Rectal smooth muscle tissue (tissue), 1 donor: ENCODE data around the gene ZBTB7C.

Experiments
- H3K27ac ChIP-seq: one replicate; pipeline ENCODE4 v1.7.0; 2013; ENCODE audit warnings: low read depth, low read length, inconsistent platforms
- H3K27me3 ChIP-seq: one replicate; pipeline ENCODE4 v1.7.0; 2013; ENCODE audit warnings: low read length; ENCODE audit not compliant: control insufficient read depth, insufficient read depth
- H3K36me3 ChIP-seq: one replicate; pipeline ENCODE4 v1.7.0; 2013; ENCODE audit warnings: low read length; ENCODE audit not compliant: control insufficient read depth, insufficient read depth
- H3K4me1 ChIP-seq: one replicate; pipeline ENCODE4 v1.7.0; 2013; ENCODE audit warnings: low read length; ENCODE audit not compliant: control insufficient read depth, insufficient read depth
- H3K4me3 ChIP-seq: one replicate; pipeline ENCODE4 v1.7.0; 2013; ENCODE audit warnings: low read length
- H3K9ac ChIP-seq: one replicate; pipeline ENCODE4 v1.7.0; 2013; ENCODE audit warnings: low read length

The ZBTB7C gene

DNA sequence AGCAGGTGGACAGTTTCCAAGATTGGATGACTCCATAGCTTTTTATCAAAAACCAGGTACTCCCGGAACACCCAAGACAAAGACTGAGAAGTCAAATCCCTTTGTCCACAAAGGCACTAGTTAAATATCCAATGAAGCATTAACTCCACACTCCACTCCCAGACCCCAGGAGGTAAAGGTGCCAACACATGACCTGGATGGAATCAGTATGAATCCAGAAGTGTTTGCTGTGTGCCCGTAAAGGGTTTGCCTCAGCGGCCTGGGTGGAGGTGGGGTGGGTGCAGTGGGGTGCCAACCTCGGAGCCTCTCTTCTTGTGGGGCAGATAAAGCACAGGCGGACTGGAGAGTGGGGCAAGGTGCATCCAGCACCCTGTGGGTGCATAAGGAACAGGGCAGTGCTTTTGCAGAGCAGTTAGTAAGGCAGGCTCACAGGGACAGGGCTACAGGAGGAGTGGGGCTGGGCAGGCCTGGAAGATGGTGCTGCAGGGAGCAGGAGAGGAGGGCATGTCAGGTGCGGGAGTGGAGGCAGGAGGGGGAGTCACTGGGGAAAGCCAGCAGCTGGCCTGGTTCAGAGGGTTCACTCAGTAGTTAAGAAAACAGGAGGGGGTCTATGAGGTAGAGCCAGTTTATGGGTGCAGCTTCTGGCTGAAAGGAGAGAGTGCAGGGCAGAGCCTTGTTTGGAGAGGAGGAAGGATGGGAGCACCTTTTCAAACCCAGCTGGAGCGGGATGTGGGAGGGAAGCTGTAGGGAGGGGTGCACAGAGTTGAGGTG, 270.3 kb downstream of the ZBTB7C start:
- Histone ChIP-seq H3K27ac (no peak overlapping the region), H3K36me3 (no peaks in the 10 kb centered on the region), H3K4me3 (no peak overlapping the region), H3K4me1 (no peaks in the 10 kb centered on the region), H3K9ac (no peak overlapping the region), H3K27me3 (peaks cover 5% of the 10 kb centered on the region)

DNA sequence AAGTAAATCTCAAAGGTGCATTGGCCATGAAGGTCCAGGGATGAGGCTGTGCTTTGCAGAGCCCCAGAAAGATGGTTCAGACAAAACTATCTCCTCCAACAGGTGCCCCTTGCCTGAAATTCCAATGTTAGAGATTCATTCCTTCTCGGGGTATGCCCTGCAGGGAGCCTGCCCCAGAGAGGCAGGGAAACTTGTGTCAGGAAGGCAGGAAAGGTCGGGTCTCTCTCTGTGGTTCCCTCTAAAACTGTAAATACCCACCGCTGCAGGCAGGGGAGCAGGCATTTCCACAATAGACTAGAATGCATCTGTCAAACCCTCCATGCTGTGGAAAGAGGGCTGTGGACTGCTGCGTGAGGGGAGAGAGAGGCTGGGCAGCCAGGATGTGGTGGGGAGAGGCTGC, 271.0 kb downstream of the ZBTB7C start:
- Histone ChIP-seq H3K4me3 (no peak overlapping the region), H3K27me3 (peaks cover 5% of the 10 kb centered on the region), H3K4me1 (no peaks in the 10 kb centered on the region), H3K27ac (no peak overlapping the region), H3K9ac (no peak overlapping the region), H3K36me3 (no peaks in the 10 kb centered on the region)

DNA sequence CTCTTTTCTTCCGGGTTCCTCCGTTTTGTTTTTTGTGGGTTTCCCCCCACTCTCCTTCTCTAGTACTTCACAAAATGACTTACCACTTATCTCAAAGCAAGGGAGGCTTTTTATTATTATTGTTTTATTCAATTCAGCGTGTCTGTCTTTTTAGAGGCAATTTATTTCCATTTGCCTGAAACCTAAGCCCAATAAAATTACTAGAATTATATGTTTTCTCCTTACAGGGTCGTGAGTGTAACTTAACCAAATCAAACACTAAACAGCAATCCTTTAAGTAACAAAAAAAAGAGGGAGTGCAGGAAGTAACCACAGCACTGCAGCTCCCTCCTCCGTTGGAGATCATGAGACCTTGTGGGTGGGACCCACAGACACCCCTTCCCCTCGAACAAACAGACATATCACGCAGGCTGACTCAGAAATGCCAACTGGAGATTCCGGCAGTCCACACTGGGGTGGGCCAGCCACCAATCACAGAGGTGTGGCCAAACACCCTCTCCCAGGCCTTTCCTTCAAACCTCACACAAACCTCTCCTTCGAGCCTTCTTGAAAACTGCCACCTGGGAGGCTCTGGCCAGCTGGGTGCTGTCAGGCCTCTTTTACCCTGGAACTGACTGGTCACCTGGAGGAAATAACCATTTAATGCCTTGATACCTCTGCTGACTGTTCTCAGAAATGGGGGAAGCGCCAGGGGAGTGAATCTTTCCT, 271.7 kb downstream of the ZBTB7C start:
- no peak overlapping the region for H3K27ac ChIP-seq
- peak overlapping the region; percentile 10 for H3K9ac ChIP-seq

DNA sequence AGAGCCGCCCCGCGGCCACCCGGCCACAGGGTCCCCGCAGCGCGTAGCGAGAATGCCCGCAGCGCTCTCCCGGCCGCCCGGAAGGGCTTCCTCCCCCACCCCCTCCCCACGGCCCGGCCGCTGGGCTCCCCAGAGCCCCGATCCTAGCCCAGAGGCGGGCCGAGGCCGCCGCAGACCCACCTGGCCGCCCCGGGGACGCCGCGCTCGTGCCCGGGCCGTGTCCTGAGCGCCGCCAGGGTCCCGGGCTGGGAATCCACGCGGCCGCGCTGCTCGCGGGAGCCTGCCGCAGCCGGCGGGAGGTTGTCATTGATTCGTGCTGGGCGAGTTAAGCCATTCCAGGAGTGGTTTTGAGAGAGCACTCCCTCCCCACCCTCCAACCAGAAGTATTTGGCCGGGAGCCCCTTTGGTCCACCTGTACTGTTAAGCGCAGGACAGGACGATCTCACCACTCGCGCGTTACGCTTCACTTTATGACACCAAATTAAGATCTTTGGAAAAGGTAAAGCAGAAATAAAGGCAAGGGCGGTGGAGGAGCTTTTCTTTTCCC, 272.3 kb downstream of the ZBTB7C start:
- no peaks in the 10 kb centered on the region for H3K4me1 ChIP-seq
- no peak overlapping the region for H3K9ac ChIP-seq
- H3K36me3 ChIP-seq: no peaks in the 10 kb centered on the region
- H3K27ac ChIP-seq: no peak overlapping the region
- peak overlapping the region; percentile 77 for H3K4me3 ChIP-seq
- H3K27me3 ChIP-seq: peaks cover 3% of the 10 kb centered on the region

More for the DNA sequence above, 271.7 kb downstream of the ZBTB7C start:
- peak overlapping the region; percentile 77 for H3K4me3 ChIP-seq
- no peaks in the 10 kb centered on the region for H3K4me1 ChIP-seq
- H3K36me3 ChIP-seq: no peaks in the 10 kb centered on the region
- peaks cover 3% of the 10 kb centered on the region for H3K27me3 ChIP-seq

DNA sequence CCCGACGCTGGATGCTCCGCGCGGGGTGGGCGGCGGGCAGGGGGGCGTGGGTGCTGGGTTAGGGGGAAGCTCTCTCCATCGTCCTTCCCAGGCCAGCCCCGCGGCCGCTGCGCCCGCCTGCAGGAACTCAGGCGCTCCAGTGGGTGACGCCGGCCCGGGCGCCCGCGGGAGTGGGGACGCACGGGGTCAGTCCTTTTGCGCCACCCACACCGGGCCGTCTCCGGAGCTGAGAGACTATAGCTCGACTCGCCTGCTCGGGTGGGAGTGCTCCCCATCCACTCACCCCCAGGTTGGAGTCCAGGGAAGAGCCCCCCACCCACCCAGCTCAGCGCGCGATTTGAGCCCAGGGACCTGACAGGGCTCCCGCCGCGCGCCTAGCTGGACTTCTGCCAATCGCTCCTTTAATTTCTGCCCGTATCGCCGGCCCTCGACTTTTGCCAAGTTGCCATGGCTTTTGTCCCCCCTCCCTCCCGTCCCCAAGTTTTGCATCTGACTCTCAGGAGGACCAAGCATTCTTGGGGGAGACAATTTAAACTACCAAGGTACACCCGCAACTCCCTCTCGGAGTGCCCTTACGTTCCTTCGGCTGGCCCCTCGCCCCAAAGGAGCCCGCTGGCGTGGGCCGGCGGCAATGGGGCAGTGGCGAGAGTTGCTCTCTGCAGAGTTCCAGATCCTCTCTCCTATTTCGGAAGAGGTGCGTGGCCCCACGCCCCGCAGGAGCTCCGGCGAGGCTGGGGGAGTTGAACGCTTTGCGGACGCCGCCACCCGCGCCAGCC, 272.9 kb downstream of the ZBTB7C start:
- Histone ChIP-seq H3K9ac (no peak overlapping the region), H3K27me3 (peaks cover 3% of the 10 kb centered on the region), H3K27ac (no peak overlapping the region), H3K36me3 (no peaks in the 10 kb centered on the region), H3K4me3 (peak overlapping the region; percentile 77), H3K4me1 (no peaks in the 10 kb centered on the region)

DNA sequence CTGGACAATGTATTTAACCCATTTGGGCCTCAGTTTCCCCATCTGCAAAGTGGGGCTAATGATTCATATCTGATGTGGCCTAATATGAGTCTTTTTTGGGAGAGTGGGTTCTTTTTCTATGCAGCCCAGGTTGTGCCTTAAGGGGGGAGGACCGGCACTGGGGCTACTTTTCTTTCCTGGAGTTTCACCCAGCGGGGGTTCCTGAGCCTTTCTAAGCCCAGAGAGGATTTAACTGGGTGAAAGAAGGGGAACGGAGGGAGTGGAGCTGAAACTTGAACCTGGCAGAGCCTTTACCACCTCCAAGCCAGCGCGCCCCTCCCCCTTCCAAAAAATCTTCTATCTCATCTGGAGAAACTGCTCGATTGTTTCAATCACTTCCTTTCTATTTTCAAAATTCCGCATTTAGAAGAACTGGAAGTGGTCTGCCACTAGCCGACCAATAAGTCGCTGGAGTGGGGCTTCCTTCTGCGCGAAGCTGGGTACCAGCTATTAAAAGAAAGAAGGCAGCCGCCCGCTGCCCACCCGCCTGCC, 273.7 kb downstream of the ZBTB7C start:
- Histone ChIP-seq H3K36me3 (no peaks in the 10 kb centered on the region), H3K27me3 (peaks cover 3% of the 10 kb centered on the region), H3K4me1 (no peaks in the 10 kb centered on the region), H3K4me3 (peak overlapping the region; percentile 77), H3K27ac (no peak overlapping the region), H3K9ac (no peak overlapping the region)

DNA sequence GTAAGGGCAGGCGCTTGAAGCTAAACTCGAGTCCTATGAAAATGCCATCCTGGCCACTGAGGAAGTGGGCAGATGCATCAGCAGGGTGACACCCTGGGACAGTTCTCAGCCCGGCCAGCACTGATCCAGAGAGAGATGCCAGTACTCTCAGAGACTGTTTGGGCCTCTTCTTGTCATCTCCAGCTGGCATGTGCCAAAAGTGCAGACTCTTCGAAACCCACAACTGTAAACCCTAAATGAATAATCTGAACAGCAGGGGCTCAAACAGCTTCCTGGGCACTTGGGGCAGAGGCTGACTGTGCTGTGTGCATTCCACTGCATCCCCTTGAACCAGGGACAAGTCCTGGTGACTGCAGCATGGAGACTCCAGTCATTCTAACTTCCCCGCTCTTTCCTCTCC, 274.6 kb downstream of the ZBTB7C start:
- H3K4me1 ChIP-seq: no peaks in the 10 kb centered on the region

DNA sequence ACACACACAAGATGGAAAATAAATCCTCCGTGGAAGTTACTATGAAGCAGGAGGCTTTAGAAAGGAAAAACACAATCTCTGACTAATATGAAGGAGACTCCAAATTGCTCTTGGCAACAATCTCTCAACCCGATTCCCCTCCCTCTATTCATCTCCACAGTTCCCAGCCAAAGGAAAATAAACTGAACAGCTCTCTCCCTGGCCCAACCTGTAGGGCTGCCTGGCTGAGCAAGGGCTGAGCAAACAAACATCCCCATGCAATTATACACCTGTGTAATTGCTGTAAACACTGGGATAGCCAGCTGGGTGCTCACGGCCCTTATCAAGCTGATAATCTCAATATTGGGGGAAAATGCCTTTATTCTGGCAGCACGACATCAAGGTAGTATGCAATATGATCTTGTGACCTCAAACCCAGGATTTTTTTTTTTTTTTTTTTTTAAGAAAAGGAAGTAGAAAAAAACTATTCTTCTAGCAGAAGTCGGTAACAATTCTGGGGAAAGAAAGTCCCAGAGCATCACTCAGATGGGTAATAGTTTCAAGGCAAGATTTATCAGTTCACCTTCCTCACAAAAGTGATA, 275.4 kb downstream of the ZBTB7C start:
- H3K27ac ChIP-seq: no peak overlapping the region
- H3K4me1 ChIP-seq: no peaks in the 10 kb centered on the region

More for the DNA sequence above, 274.6 kb downstream of the ZBTB7C start:
- Histone ChIP-seq H3K36me3 (no peaks in the 10 kb centered on the region), H3K4me3 (no peak overlapping the region), H3K27ac (no peak overlapping the region), H3K27me3 (peaks cover 3% of the 10 kb centered on the region), H3K9ac (no peak overlapping the region)

DNA sequence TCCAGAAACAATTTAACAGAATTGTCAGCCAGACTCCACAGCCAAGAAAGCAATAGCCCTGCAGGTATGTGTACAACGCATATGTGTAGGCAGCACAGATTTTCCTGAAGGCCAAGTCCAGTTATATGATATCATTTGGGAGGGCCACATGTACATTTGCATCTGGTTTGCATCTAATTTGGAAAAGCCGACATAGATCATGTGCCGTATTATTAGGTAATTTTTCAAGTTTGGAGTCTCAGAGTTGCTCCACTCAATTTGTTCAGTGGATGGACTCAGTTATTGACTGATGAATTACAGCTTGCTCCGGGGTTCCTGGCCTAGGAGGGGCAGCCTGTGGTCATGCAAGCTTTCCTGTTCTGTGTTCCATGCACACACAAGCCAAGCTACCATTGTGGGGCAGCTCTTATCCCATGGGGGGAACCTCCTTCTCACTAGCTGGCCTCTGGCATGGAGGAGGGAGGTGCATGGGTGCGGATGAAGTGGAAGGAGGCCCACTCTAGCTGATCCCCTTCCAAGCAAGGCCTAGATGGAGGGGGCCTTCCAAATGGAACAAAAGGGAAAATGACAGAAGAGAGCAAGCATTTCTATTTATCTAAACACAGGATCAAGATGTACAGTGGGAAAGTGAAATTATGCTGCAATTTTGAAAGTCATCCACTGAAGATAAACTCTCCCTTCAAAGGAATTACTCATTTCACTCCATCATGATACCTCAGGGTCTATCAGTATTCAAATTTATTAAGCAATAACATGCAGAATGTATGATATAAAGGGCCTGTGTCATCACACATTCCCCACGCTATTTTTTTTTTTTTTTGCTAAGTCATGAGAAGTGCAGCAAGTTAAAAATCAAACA, 276.2 kb downstream of the ZBTB7C start:
- Histone ChIP-seq H3K27me3 (peaks cover 3% of the 10 kb centered on the region), H3K4me1 (no peaks in the 10 kb centered on the region), H3K4me3 (no peak overlapping the region), H3K27ac (no peak overlapping the region), H3K9ac (no peak overlapping the region), H3K36me3 (no peaks in the 10 kb centered on the region)

More for the DNA sequence above, 275.4 kb downstream of the ZBTB7C start:
- no peak overlapping the region for H3K4me3 ChIP-seq
- H3K27me3 ChIP-seq: peaks cover 3% of the 10 kb centered on the region
- H3K9ac ChIP-seq: no peak overlapping the region
- no peaks in the 10 kb centered on the region for H3K36me3 ChIP-seq

DNA sequence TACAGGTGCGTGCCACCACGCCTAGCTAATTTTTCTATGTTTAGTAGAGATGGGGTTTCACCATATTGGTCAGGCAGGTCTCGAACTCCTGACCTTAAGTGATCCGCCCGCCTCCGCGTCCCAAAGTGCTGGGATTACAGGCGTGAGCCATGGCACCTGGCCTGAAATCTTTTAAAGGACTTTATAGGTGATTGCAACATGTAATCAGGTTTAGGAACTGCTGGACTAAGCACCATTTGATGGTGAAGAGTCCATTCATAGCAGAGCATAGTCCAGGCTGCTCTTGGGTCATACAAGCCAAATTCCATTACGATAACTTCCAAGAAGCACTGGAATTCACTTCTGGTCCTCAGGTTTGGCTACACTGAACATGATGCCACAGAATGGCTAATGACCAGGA, 278.1 kb downstream of the ZBTB7C start:
- no peak overlapping the region for H3K9ac ChIP-seq
- no peaks in the 10 kb centered on the region for H3K4me1 ChIP-seq
- H3K27ac ChIP-seq: no peak overlapping the region
- no peaks in the 10 kb centered on the region for H3K36me3 ChIP-seq
- no peak overlapping the region for H3K4me3 ChIP-seq
- no peaks in the 10 kb centered on the region for H3K27me3 ChIP-seq

DNA sequence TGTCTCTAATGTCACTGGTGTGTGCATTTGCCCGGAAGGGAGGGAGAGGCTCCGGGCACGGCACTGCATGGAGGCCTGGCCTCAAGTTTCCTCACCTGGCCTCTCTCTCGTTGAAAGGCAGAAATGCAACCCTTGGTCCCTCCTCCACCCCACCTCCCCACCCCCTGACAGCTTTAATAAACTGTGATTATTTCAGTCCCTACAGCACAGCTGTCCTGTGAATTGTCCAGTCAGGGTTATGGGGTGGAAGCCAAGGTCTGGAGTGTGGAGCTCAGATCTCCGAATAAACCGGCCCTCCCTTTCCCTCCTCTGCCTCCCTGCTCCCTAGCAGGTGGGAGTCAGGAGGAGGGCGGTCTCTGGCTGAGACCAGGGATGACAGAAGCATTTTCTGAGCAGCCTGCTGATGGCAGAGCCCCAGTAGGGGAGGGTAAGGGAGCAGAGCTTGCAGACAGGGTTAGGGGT, 279.5 kb downstream of the ZBTB7C start:
- Histone ChIP-seq H3K27ac (no peak overlapping the region), H3K9ac (no peak overlapping the region), H3K27me3 (no peaks in the 10 kb centered on the region), H3K4me1 (no peaks in the 10 kb centered on the region), H3K4me3 (no peak overlapping the region), H3K36me3 (no peaks in the 10 kb centered on the region)
